Pancreas (tissue), 10 donors: Measurements from ENCODE around the gene EXTL1. TPM values are rescaled to one million over a fixed set of nuclear protein-coding genes. Genes with fewer than 3 reads are reported as not detected.

Source experiments
- ATAC-seq, 4 donors: fragments of 200-7000 bp; cut with Tn5 transposase; one replicate each; pipeline versions ENCODE4 v1.8.0 to v1.9.1; 2020; ENCODE audit warnings: mild to moderate bottlenecking in 4 of 4, moderate library complexity in 4 of 4
- DNase-seq, 6 donors: peaks; one replicate each; pipeline ENCODE4 v3.0.0-alpha.2; 2020
- FAIRE-seq: peaks from 2 replicates; lab custom pipeline; 2012; peaks lifted over from hg19 to GRCh38; lab: Jason Lieb, UNC
- H3K27ac ChIP-seq, 4 donors: fragments of 200-600 bp; sonication (generic); 1 replicate in 3 of 4; 2 replicates in 1 of 4; pipeline versions ENCODE4 v1.5.0 to v1.8.0; 2020
- H3K27me3 ChIP-seq, 4 donors: fragments of 200-600 bp; one replicate each; pipeline ENCODE4 v1.8.0; 2021
- H3K36me3 ChIP-seq, 3 donors: fragments of 200-600 bp; sonication (generic) in 1 of 3; one replicate each; pipeline versions ENCODE4 v1.5.0 to v1.8.0; 2020 to 2021
- H3K4me1 ChIP-seq, 3 donors: fragments of 200-600 bp; one replicate each; pipeline ENCODE4 v1.8.0; 2021
- H3K4me3 ChIP-seq, 4 donors: fragments of 200-600 bp; sonication (generic) in 2 of 4; one replicate each; pipeline versions ENCODE4 v1.5.0 to v1.8.0; 2020 to 2021
- H3K9me3 ChIP-seq, 4 donors: fragments of 200-600 bp; one replicate each; pipeline ENCODE4 v1.8.0; 2021
- CTCF ChIP-seq, 4 donors: fragments of 200-600 bp; sonication (generic) in 3 of 4; IDR thresholded peaks; one replicate each; pipeline versions ENCODE4 v1.5.0 to v1.8.0; 2021; ENCODE audit warnings: antibody characterized with exemption in 4 of 4
- WGBS, 2 donors: extraction: QIAGEN DNeasy Blood & Tissue Kit; methylation state at CpG; one replicate each; pipeline ENCODE4 v1.1.7; 2013; 5-methylcytosine and 5-hydroxymethylcytosine counted together
- intact Hi-C, 3 donors: fragments of 100-400 bp; cut with DNase I; formaldehyde crosslinking; loops; one replicate each; pipeline versions ENCODE4 v1.11.1 to v1.14.2; 2022
- polyA plus RNA-seq, 2 donors: library from polyadenylated mRNA; stranded (reverse); fragments of 200-250 nt; gene quantifications; one replicate each; pipeline ENCODE4 v1.2.3, GENCODE V29; 2013
- total RNA-seq, 6 donors: library from RNA; stranded (reverse); fragmentation: NEBNext Ultra II Directional in 4 of 6; extraction: Animal tissue kit (Norgen Biotek cat#: 25700) in 4 of 6; gene quantifications; one replicate each; pipeline versions ENCODE4 v1.2.1 to v1.2.4, GENCODE V29; 2021 to 2023
- donor health status: healthy with polysubstance abuse.
- donor health status: DM: no; HTN: no; CAD: no; lungs with moderate emphysema.
- donor health status: DM: no; HTN: no; CAD: no.
- donor health status: control.
- donor health status: control.
- donor health status: Bipolar disorder and iron deficiency.
- donor health status: DM: yes; HTN: yes; CAD: no.
- donor health status: DM: no; HTN: no; CAD: no.
- donor health status: DM: no; HTN: no; CAD: no.
- donor health status: DM: yes; HTN: yes; CAD: no.

The EXTL1 gene
- total and polyA plus RNA-seq, 8 donors = 0.04 to 0.34 (median 0.18) TPM

DNA sequence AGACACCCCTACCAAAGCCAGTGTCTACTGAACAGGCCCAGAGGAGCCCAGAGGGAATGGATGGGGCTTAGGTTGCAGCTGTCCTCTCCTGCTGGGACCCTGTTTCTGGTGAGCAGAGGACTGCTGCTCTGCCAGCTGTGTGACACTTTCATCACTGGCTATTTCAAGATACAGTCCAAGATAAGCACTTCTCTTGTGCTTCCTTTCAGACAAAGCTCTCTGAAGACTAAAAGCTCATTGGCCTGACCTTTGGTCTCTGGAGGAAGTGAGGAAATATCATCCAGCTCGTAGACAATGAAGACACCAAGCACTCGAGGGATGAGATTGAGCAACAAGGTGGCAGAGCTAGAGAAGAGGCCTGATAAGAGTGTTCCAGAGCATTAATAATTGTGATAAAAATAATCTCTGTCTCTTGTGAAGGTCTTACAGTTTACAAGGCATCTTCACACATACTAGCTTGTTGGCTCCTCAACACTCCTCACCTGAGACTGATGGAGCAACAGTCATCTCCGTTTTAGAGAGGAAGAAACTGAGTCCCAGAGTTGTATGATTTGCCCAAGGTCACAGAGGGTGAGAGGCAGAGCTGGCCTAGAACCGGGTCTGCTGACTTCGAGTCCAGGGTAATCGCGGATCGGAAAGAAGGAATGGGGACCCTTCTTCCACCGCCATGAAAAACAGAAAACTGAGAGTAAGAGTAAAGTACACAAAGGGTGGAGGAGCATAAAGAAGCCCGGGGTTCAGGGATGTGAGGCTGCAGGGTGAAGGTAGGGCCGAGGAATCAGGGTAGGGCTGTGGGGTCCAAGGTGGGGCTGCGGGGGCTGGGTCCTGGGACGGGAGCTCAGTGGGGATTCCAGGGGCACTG is 24.4 kb upstream of the EXTL1 start:
- no peak for TF ChIP-seq CTCF (IDR thresholded peaks at IDR 0.05)
- ATAC-seq = peak in 1 of 4 donors; percentile 26
- H3K36me3 ChIP-seq = no peaks in the 10 kb centered on the region
- H3K27me3 ChIP-seq = no peaks in the 10 kb centered on the region
- H3K4me3 ChIP-seq = peak overlapping the region; percentile 38 to 71 (median 58)
- no peak for FAIRE-seq
- no peaks in the 10 kb centered on the region for H3K9me3 ChIP-seq
- 0 to 1% methylated on average over 13 of the region's 13 CpGs for WGBS, 2 donors
- peaks cover 0 to 14% (median 0%) of the 10 kb centered on the region in 3 donors for H3K4me1 ChIP-seq
- intact Hi-C loops = loop anchor here in 1 of 3 donors (10.0 kb wide), 2 partner anchors 102 to 162 kb away; no protein-coding TSS in a partner anchor
- DNase-seq = peak in 1 of 6 donors; percentile 69
- peak overlapping the region in 3 of 4 donors; percentile 57 to 86 (median 85) for H3K27ac ChIP-seq

GRCh38 chr1:25997828-25998761 is 23.5 kb upstream of the EXTL1 start, which contains the start of gene PAFAH2:
Gene PAFAH2 (minus strand): TSS chr1:25998063. CDS start chr1:25990816, 7,247 bp downstream.
- DNase-seq (peak; percentile 96 to 98 (median 97)), FAIRE-seq (peak; percentile 97), ATAC-seq (peak; percentile 97 to 99 (median 98))
- peak; percentile 91 to 95 (median 94) for TF ChIP-seq CTCF (IDR thresholded peaks at IDR 0.05)
- Histone ChIP-seq H3K4me1 (peaks cover 0 to 14% (median 0%) of the 10 kb centered on the region in 3 donors), H3K36me3 (no peaks in the 10 kb centered on the region), H3K4me3 (peak within 1 kb of the TSS; percentile 38 to 71 (median 58)), H3K27ac (peak within 1 kb of the TSS in 3 of 4 donors; percentile 57 to 86 (median 85)), H3K9me3 (no peaks in the 10 kb centered on the region), H3K27me3 (no peaks in the 10 kb centered on the region)
- 1% methylated on average over 47 of the region's 47 CpGs for WGBS, 2 donors
- intact Hi-C loops = loop anchor here in 1 of 3 donors (10.0 kb wide), 2 partner anchors 103 to 163 kb away; no protein-coding TSS in a partner anchor

- Histone ChIP-seq H3K4me1 (peaks cover 0 to 14% (median 0%) of the 10 kb centered on the region in 3 donors), H3K27ac (no peak overlapping the region), H3K9me3 (no peaks in the 10 kb centered on the region), H3K27me3 (no peaks in the 10 kb centered on the region), H3K36me3 (no peaks in the 10 kb centered on the region), H3K4me3 (no peak overlapping the region)
- TF ChIP-seq CTCF (IDR thresholded peaks at IDR 0.05) = no peak
- intact Hi-C loops = loop anchor here in 1 of 3 donors (10.0 kb wide), 2 partner anchors 104 to 164 kb away; no protein-coding TSS in a partner anchor
- ATAC-seq (no peak), DNase-seq (peak in 1 of 6 donors; percentile 21), FAIRE-seq (no peak)
- 77 to 85% methylated on average over 18 of the region's 18 CpGs for WGBS, 2 donors
Measured at GRCh38 chr1:25999041-25999800, 22.4 kb upstream of the EXTL1 start.

DNA sequence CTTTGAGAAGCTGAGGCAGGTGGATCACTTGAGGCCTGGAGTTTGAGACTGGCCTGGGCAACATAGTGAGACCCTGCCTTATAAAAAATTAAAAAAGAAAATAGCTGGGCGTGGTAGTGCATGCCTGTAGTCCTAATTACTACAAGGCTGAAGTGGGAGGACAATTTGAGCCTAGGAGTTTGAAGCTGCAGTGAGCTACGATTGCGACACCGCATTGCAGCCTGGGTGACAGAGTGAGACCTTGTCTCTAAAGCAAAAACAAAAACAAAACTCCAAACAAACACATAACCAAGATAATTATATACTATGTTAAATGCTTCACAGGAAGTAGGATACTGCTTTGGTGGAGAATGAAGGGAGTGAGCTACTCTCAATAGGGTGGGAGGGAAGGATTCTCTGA is 18.3 kb upstream of the EXTL1 start:
- Histone ChIP-seq H3K4me1 (peaks cover 0 to 4% (median 0%) of the 10 kb centered on the region in 3 donors), H3K27ac (no peak overlapping the region), H3K27me3 (no peaks in the 10 kb centered on the region), H3K9me3 (no peaks in the 10 kb centered on the region), H3K4me3 (no peak overlapping the region), H3K36me3 (no peaks in the 10 kb centered on the region)
- no peak for TF ChIP-seq CTCF (IDR thresholded peaks at IDR 0.05)
- DNase-seq (no peak), ATAC-seq (no peak), FAIRE-seq (no peak)
- WGBS, 2 donors = 88 to 92% methylated on average over 4 of the region's 4 CpGs
- intact Hi-C loops = loop anchor here in 2 of 3 donors (5.0 to 10.0 kb wide), 3 partner anchors 106 to 168 kb away; no protein-coding TSS in a partner anchor
